ENCODE data around the gene EPN1. TPM values are rescaled to one million over a fixed set of nuclear protein-coding genes. Genes with fewer than 3 reads are reported as not detected.

EPN1 gene
- polyA plus RNA-seq, 1 donor (not counting 4 experiments of a cell fraction or from before 2014, with no cell fraction given): 23.3 TPM

DNA sequence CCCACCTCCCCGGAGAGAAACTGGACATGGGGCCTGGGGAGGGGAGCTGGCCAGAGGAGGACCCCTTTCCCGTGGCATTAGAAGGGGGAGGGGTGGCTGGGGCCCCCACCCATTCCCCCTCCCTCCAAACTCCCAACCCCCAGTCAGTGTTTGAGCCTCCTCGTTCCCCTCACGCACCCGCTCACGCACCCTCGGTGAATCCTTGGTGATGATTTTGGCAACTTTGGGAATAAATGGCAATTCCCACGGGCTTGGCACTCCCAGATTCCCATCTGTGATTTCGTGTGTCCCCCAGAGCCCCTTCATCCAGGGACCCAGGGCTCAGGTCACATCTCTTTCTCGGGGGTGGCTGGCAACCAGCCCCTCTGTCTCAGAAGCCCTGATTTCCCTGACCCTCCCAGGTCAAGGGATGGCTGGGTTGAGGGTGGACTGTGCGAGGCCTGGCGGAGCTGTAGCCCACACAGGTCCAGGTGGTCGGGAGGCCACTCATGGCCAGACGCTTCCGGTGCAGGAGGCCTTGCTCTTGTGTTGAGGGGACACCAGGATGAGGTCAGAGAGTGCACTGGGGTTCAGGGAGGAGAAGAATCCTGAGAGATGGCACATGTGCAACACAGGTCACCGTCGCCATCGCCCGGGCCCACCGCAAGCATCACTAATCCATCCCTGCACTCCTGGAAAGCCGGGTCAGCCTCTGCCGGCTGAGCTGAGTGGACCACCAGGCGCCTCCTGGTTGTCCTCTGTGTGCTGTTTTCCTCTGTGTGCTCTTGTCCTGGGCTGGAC, 20.7 kb downstream of the EPN1 start:
- H2AFZ ChIP-seq (ENCODE audit: control insufficient read depth, low read length): no peak overlapping the region
- H4K20me1 ChIP-seq (ENCODE audit: control insufficient read depth, extremely low read depth, insufficient read depth, low read length): no peaks in the 10 kb centered on the region
- H3K36me3 ChIP-seq (ENCODE audit: control insufficient read depth in 2 of 2, extremely low read depth in 1 of 2, insufficient read depth in 2 of 2, low read length in 2 of 2): peaks cover 8 to 39% of the 10 kb centered on the region in 2 experiments
- dilution Hi-C loops (cut with MboI; ENCODE audit: extremely low pct_ligation_motif_present, low sequenced_read_pairs): no loop called here
- H3K9me3 ChIP-seq (ENCODE audit: control insufficient read depth, low read depth, low read length): no peaks in the 10 kb centered on the region
- no peaks in the 10 kb centered on the region for H3K9me1 ChIP-seq (ENCODE audit: control insufficient read depth, extremely low read depth, insufficient read depth, low read length)
- DNase-seq (ENCODE audit: low read depth, low spot score) (no peak), FAIRE-seq (no peak)
- H3K79me2 ChIP-seq (ENCODE audit: control insufficient read depth, insufficient read depth, low read length): no peaks in the 10 kb centered on the region
- H3K27me3 ChIP-seq (ENCODE audit: control insufficient read depth, extremely low read depth, insufficient read depth, low read length): no peaks in the 10 kb centered on the region
- H3K4me1 ChIP-seq (ENCODE audit: control insufficient read depth, extremely low read depth, insufficient read depth, low read length): no peaks in the 10 kb centered on the region
- H3K27ac ChIP-seq (ENCODE audit: control insufficient read depth, insufficient read depth, low read length): no peak overlapping the region
- H3K4me2 ChIP-seq (ENCODE audit: control insufficient read depth, extremely low read depth, insufficient read depth, low read depth, low read length): no peak overlapping the region
- no peak for TF ChIP-seq EZH2 (IDR thresholded peaks at IDR 0.05; ENCODE audit: low read length)
- TF ChIP-seq, protein P1, sequence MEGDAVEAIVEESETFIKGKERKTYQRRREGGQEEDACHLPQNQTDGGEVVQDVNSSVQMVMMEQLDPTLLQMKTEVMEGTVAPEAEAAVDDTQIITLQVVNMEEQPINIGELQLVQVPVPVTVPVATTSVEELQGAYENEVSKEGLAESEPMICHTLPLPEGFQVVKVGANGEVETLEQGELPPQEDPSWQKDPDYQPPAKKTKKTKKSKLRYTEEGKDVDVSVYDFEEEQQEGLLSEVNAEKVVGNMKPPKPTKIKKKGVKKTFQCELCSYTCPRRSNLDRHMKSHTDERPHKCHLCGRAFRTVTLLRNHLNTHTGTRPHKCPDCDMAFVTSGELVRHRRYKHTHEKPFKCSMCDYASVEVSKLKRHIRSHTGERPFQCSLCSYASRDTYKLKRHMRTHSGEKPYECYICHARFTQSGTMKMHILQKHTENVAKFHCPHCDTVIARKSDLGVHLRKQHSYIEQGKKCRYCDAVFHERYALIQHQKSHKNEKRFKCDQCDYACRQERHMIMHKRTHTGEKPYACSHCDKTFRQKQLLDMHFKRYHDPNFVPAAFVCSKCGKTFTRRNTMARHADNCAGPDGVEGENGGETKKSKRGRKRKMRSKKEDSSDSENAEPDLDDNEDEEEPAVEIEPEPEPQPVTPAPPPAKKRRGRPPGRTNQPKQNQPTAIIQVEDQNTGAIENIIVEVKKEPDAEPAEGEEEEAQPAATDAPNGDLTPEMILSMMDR (optimal IDR thresholded peaks at IDR 0.05 in 1 of 3, IDR thresholded peaks at IDR 0.05 in 1 of 3, conservative IDR thresholded peaks at IDR 0.05 in 1 of 3; ENCODE audit: extremely low read depth in 1 of 3, insufficient read depth in 2 of 3, low read length in 3 of 3): no peak
- no peak overlapping the region for H3K9ac ChIP-seq (ENCODE audit: control insufficient read depth, extremely low read depth, insufficient read depth, low read length)
- H3K4me3 ChIP-seq (ENCODE audit: control insufficient read depth in 2 of 3, extremely low read depth in 1 of 3, insufficient read depth in 2 of 3, low read depth in 1 of 3, low read length in 3 of 3): no peak overlapping the region

DNA sequence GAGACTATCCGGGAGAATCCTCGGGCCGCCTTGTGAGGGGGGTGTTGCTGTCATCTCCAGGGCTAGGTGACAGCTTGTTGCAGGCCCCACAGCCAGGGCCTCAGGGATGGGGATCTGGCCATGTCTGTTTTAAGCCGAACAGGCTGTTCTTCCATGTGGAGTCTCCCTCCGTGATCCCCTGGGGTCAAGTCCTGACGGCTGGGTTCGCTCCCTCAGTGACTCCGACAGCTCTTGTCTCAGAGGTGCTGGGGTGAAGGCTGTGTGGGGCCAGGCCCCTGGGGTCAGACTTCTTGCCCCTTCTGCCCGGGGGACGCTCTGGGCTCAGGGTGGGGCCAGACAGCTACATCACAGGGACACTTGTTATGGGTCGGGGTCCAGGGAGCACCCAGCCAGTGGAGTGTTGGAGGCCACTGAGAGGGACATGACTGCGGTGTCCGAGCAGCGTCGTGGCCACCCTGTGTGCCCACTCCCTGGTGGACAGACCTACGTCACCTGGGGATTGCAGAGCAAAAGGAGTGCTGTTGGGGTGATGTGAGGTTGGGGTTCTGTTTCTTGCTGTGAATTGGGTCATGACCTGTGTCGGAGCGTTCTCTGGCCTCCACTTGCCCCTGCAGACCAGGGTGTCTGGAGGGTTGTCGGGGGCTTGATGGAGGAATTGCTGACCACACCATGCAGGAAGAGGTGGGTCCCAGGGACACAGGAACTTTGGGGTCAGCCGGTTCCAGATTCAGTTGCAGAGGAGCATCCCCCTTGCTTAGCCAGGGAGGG, 21.5 kb downstream of the EPN1 start:
- Histone ChIP-seq H2AFZ (ENCODE audit: control insufficient read depth, low read length) (no peak overlapping the region), H3K9me1 (ENCODE audit: control insufficient read depth, extremely low read depth, insufficient read depth, low read length) (no peaks in the 10 kb centered on the region), H4K20me1 (ENCODE audit: control insufficient read depth, extremely low read depth, insufficient read depth, low read length) (no peaks in the 10 kb centered on the region), H3K27me3 (ENCODE audit: control insufficient read depth, extremely low read depth, insufficient read depth, low read length) (no peaks in the 10 kb centered on the region), H3K36me3 (ENCODE audit: control insufficient read depth in 2 of 2, extremely low read depth in 1 of 2, insufficient read depth in 2 of 2, low read length in 2 of 2) (peaks cover 8 to 37% of the 10 kb centered on the region in 2 experiments), H3K9ac (ENCODE audit: control insufficient read depth, extremely low read depth, insufficient read depth, low read length) (no peak overlapping the region), H3K27ac (ENCODE audit: control insufficient read depth, insufficient read depth, low read length) (no peak overlapping the region), H3K4me1 (ENCODE audit: control insufficient read depth, extremely low read depth, insufficient read depth, low read length) (no peaks in the 10 kb centered on the region), H3K4me2 (ENCODE audit: control insufficient read depth, extremely low read depth, insufficient read depth, low read depth, low read length) (no peak overlapping the region), H3K4me3 (ENCODE audit: control insufficient read depth in 2 of 3, extremely low read depth in 1 of 3, insufficient read depth in 2 of 3, low read depth in 1 of 3, low read length in 3 of 3) (no peak overlapping the region), H3K79me2 (ENCODE audit: control insufficient read depth, insufficient read depth, low read length) (no peaks in the 10 kb centered on the region), H3K9me3 (ENCODE audit: control insufficient read depth, low read depth, low read length) (no peaks in the 10 kb centered on the region)
- TF ChIP-seq, protein P1 (optimal IDR thresholded peaks at IDR 0.05 in 1 of 3, IDR thresholded peaks at IDR 0.05 in 1 of 3, conservative IDR thresholded peaks at IDR 0.05 in 1 of 3; ENCODE audit: extremely low read depth in 1 of 3, insufficient read depth in 2 of 3, low read length in 3 of 3): no peak
- TF ChIP-seq EZH2 (IDR thresholded peaks at IDR 0.05; ENCODE audit: low read length): no peak
- FAIRE-seq (no peak), DNase-seq (ENCODE audit: low read depth, low spot score) (no peak)
- dilution Hi-C loops (cut with MboI; ENCODE audit: extremely low pct_ligation_motif_present, low sequenced_read_pairs): no loop called here
